SU-DHL-6 (cell line): ENCODE measurements around the gene ERGIC3.

Experiments used
- H2AFZ ChIP-seq: fragments of 200-600 bp; sonication (generic); 2 replicates; pipeline ENCODE4 v1.6.1; 2014; ENCODE audit warnings: low read depth, mild to moderate bottlenecking, moderate library complexity, mixed read lengths, antibody characterized with exemption, low read length; ENCODE audit not compliant: severe bottlenecking
- H3F3A ChIP-seq: fragments of 200-600 bp; shearing (Covaris generic); 2 replicates; pipeline ENCODE4 v1.6.0; 2016; ENCODE audit warnings: antibody characterized with exemption, mild to moderate bottlenecking; ENCODE audit not compliant: insufficient read depth
- H3K27ac ChIP-seq: fragments of 200-600 bp; sonication (generic); 2 replicates; pipeline ENCODE4 v1.5.1; 2016; ENCODE audit warnings: low read depth, mild to moderate bottlenecking, low read length, moderate library complexity, mixed read lengths
- H3K27me3 ChIP-seq: fragments of 200-600 bp; sonication (generic), shearing (Covaris generic); 2 replicates; pipeline ENCODE4 v1.6.0; 2014; ENCODE audit warnings: mild to moderate bottlenecking, low read length
- H3K36me3 ChIP-seq: fragments of 200-600 bp; sonication (generic); 2 replicates; pipeline ENCODE4 v1.6.1; 2014; ENCODE audit warnings: mild to moderate bottlenecking, low read length, mixed read lengths
- H3K4me2 ChIP-seq: fragments of 300-600, 200-600 bp; shearing (Covaris generic), sonication (generic); 2 replicates; pipeline ENCODE4 v1.6.0; 2014; ENCODE audit warnings: low read length, low read depth, mild to moderate bottlenecking; ENCODE audit not compliant: poor library complexity, severe bottlenecking
- H3K4me3 ChIP-seq: fragments of 200-600 bp; sonication (generic); 2 replicates; pipeline ENCODE4 v1.5.1; 2014; ENCODE audit warnings: antibody characterized with exemption, low read length, mild to moderate bottlenecking, mixed read lengths; ENCODE audit not compliant: insufficient read depth, poor library complexity, severe bottlenecking
- H3K79me2 ChIP-seq: fragments of 200-600 bp; sonication (generic); 2 replicates; pipeline ENCODE4 v1.6.1; 2014; ENCODE audit warnings: mild to moderate bottlenecking, low read length, moderate library complexity; ENCODE audit not compliant: insufficient read depth
- H3K9ac ChIP-seq: fragments of 200-600 bp; sonication (generic); 2 replicates; pipeline ENCODE4 v1.7.0; 2014; ENCODE audit warnings: mild to moderate bottlenecking, low read length
- H3K9me2 ChIP-seq: fragments of 200-600 bp; sonication (generic); replicated peaks from 2 replicates; pipeline ENCODE4 v1.6.1; 2014; ENCODE audit warnings: low read length; ENCODE audit not compliant: insufficient read depth
- H3K9me3 ChIP-seq: fragments of 200-600 bp; sonication (generic); 2 replicates; pipeline ENCODE4 v1.6.1; 2014; ENCODE audit warnings: low read length, mixed read lengths; ENCODE audit not compliant: insufficient read depth
- H4K20me1 ChIP-seq: fragments of 200-600 bp; sonication (generic); 2 replicates; pipeline ENCODE4 v1.6.1; 2014; ENCODE audit warnings: low read depth, mild to moderate bottlenecking, antibody characterized with exemption, low read length, moderate library complexity, mixed read lengths
- CTCF ChIP-seq: fragments of 200-600 bp; sonication (generic); IDR thresholded peaks from one replicate; pipeline ENCODE4 v1.5.1; 2017; ENCODE audit warnings: antibody characterized with exemption, mild to moderate bottlenecking, low read length, moderate library complexity; ENCODE audit not compliant: insufficient read depth, poor library complexity, severe bottlenecking
- EZH2phosphoT487 ChIP-seq: fragments of 200-600 bp; sonication (generic), shearing (Covaris generic); conservative IDR thresholded peaks from 2 replicates; pipeline ENCODE4 v1.6.1; 2018; ENCODE audit warnings: mild to moderate bottlenecking, antibody characterized with exemption, low read length, moderate library complexity, mixed read lengths

Gene ERGIC3

GRCh38 chr20:35600176-35600992 lies 58.5 kb downstream of the ERGIC3 start:
- H3K9ac ChIP-seq, result no peak overlapping the region
- TF ChIP-seq EZH2phosphoT487 (no peak), CTCF (no peak)
- no peaks in the 10 kb centered on the region for H4K20me1 ChIP-seq
- no peaks in the 10 kb centered on the region for H3K27me3 ChIP-seq
- no peak overlapping the region for H2AFZ ChIP-seq
- H3K36me3 ChIP-seq, result no peaks in the 10 kb centered on the region
- no peak overlapping the region for H3K4me2 ChIP-seq
- H3K9me3 ChIP-seq, result no peaks in the 10 kb centered on the region
- H3K9me2 ChIP-seq, result no peaks in the 10 kb centered on the region
- H3K79me2 ChIP-seq, result no peaks in the 10 kb centered on the region
- H3F3A ChIP-seq, result no peaks in the 10 kb centered on the region
- H3K27ac ChIP-seq, result no peak overlapping the region
- no peak overlapping the region for H3K4me3 ChIP-seq

GRCh38 chr20:35600993-35601973 lies 59.4 kb downstream of the ERGIC3 start:
- Histone ChIP-seq H3K27ac (no peak overlapping the region), H3K9ac (no peak overlapping the region)

GRCh38 chr20:35601990-35602389 lies 60.1 kb downstream of the ERGIC3 start:
- Histone ChIP-seq H3K79me2 (no peaks in the 10 kb centered on the region), H3F3A (no peaks in the 10 kb centered on the region), H3K9me3 (no peaks in the 10 kb centered on the region), H3K27me3 (no peaks in the 10 kb centered on the region), H3K9me2 (no peaks in the 10 kb centered on the region), H3K4me2 (no peak overlapping the region), H3K4me3 (no peak overlapping the region), H3K36me3 (no peaks in the 10 kb centered on the region), H3K27ac (no peak overlapping the region), H2AFZ (no peak overlapping the region), H4K20me1 (no peaks in the 10 kb centered on the region), H3K9ac (no peak overlapping the region)
- TF ChIP-seq CTCF, result no peak

More at GRCh38 chr20:35600993-35601973, 59.4 kb downstream of the ERGIC3 start:
- no peaks in the 10 kb centered on the region for H4K20me1 ChIP-seq
- H3F3A ChIP-seq, result no peaks in the 10 kb centered on the region
- H3K4me3 ChIP-seq, result no peak overlapping the region
- H3K79me2 ChIP-seq, result no peaks in the 10 kb centered on the region
- no peaks in the 10 kb centered on the region for H3K9me3 ChIP-seq
- no peaks in the 10 kb centered on the region for H3K36me3 ChIP-seq
- no peaks in the 10 kb centered on the region for H3K9me2 ChIP-seq
- H3K27me3 ChIP-seq, result no peaks in the 10 kb centered on the region
- H2AFZ ChIP-seq, result no peak overlapping the region
- no peak for TF ChIP-seq CTCF
- TF ChIP-seq EZH2phosphoT487, result no peak
- H3K4me2 ChIP-seq, result peak overlapping the region; percentile 10
